CD14-positive monocyte (primary cell): ENCODE results near the gene SIGLEC7. TPM values are rescaled to one million over a fixed set of nuclear protein-coding genes. Genes with fewer than 3 reads are reported as not detected.

Experiments
- DNase-seq, 3 donors: peaks; one replicate each; pipeline ENCODE4 v3.0.0-alpha.2; 2011 to 2022
- H2AFZ ChIP-seq: 2 replicates; pipeline ENCODE4 v1.6.0; 2012; ENCODE audit warnings: mild to moderate bottlenecking, low read depth, low read length, inconsistent platforms; ENCODE audit not compliant: insufficient read depth, poor library complexity, severe bottlenecking
- H3K27ac ChIP-seq, 2 donors: 1 replicate in 1 of 2; 2 replicates in 1 of 2; pipeline ENCODE4 v1.5.1; 2012 to 2013; ENCODE audit warnings: low read length in 2 of 2, control low read depth in 1 of 2, inconsistent platforms in 1 of 2, low read depth in 1 of 2, mild to moderate bottlenecking in 1 of 2
- H3K27me3 ChIP-seq, 2 donors: one replicate each; pipeline versions ENCODE4 v1.6.0 to v1.6.1; 2011 to 2013; ENCODE audit warnings: low read length in 2 of 2; ENCODE audit not compliant: control insufficient read depth in 2 of 2, insufficient read depth in 2 of 2
- H3K36me3 ChIP-seq, 2 donors: replicated peaks in 1 of 2; 1 replicate in 1 of 2; 2 replicates in 1 of 2; pipeline versions ENCODE4 v1.5.1 to v1.6.1; 2012 to 2013; ENCODE audit warnings: low read length in 2 of 2, control low read depth in 1 of 2, inconsistent platforms in 1 of 2, mild to moderate bottlenecking in 1 of 2; ENCODE audit not compliant: insufficient read depth in 2 of 2, control insufficient read depth in 1 of 2
- H3K4me1 ChIP-seq, 2 donors: 1 replicate in 1 of 2; 2 replicates in 1 of 2; pipeline versions ENCODE4 v1.5.1 to v1.6.1; 2012 to 2013; ENCODE audit warnings: low read length in 2 of 2, control low read depth in 1 of 2, inconsistent platforms in 1 of 2, mild to moderate bottlenecking in 1 of 2, moderate library complexity in 1 of 2; ENCODE audit not compliant: insufficient read depth in 2 of 2, control insufficient read depth in 1 of 2
- H3K4me2 ChIP-seq: replicated peaks from 2 replicates; pipeline ENCODE3; 2012; ENCODE audit warnings: low read length, moderate library complexity, mild to moderate bottlenecking; ENCODE audit not compliant: poor library complexity, severe bottlenecking; ENCODE audit errors: extremely low read depth
- H3K4me3 ChIP-seq, 3 experiments: fragments of 200-600 bp in 1 of 3; sonication (generic) in 1 of 3; replicated peaks in 1 of 3; 1 replicate in 2 of 3; 2 replicates in 1 of 3; pipeline ENCODE4 v1.5.1; 2011 to 2013; ENCODE audit warnings: low read length in 3 of 3, mild to moderate bottlenecking in 3 of 3, control low read depth in 2 of 3, low read depth in 2 of 3, inconsistent platforms in 1 of 3, moderate library complexity in 1 of 3
- H3K79me2 ChIP-seq: 2 replicates; pipeline ENCODE4 v1.6.0; 2012; ENCODE audit warnings: mild to moderate bottlenecking, control low read depth, inconsistent platforms, low read length, moderate library complexity; ENCODE audit not compliant: insufficient read depth
- H3K9ac ChIP-seq: 2 replicates; pipeline ENCODE4 v1.6.0; 2017; ENCODE audit warnings: low read length, mild to moderate bottlenecking; ENCODE audit not compliant: insufficient read depth, poor library complexity, severe bottlenecking
- H3K9me3 ChIP-seq, 2 donors: replicated peaks in 1 of 2; 1 replicate in 1 of 2; 2 replicates in 1 of 2; pipeline versions ENCODE4 v1.5.1 to v1.6.1; 2012 to 2013; ENCODE audit warnings: low read length in 2 of 2, control low read depth in 1 of 2; ENCODE audit not compliant: control insufficient read depth in 1 of 2, insufficient read depth in 1 of 2
- H4K20me1 ChIP-seq: 2 replicates; pipeline ENCODE4 v1.6.0; 2012; ENCODE audit warnings: mild to moderate bottlenecking, low read length, control low read depth, moderate library complexity; ENCODE audit not compliant: insufficient read depth
- H3K27ac Mint-ChIP-seq, 7 donors: one replicate each; pipeline ENCODE4 v1.8.0; 2020; ENCODE audit warnings: mild to moderate bottlenecking in 7 of 7, mixed read lengths in 7 of 7, moderate library complexity in 6 of 7, inconsistent platforms in 2 of 7
- H3K27me3 Mint-ChIP-seq, 3 donors: one replicate each; pipeline ENCODE4 v1.8.0; 2021 to 2022; ENCODE audit warnings: low read depth in 3 of 3, mild to moderate bottlenecking in 3 of 3, mixed read lengths in 3 of 3, moderate library complexity in 3 of 3, inconsistent platforms in 1 of 3
- H3K36me3 Mint-ChIP-seq, 2 donors: one replicate each; pipeline ENCODE4 v1.8.0; 2020; ENCODE audit warnings: mixed read lengths in 2 of 2, inconsistent platforms in 1 of 2, mild to moderate bottlenecking in 1 of 2
- H3K4me1 Mint-ChIP-seq: one replicate; pipeline ENCODE4 v1.8.0; 2020; ENCODE audit warnings: mild to moderate bottlenecking, mixed read lengths
- H3K4me3 Mint-ChIP-seq, 2 donors: one replicate each; pipeline ENCODE4 v1.8.0; 2020; ENCODE audit warnings: mild to moderate bottlenecking in 2 of 2, mixed read lengths in 2 of 2, moderate library complexity in 1 of 2
- H3K9me3 Mint-ChIP-seq, 7 donors: one replicate each; pipeline ENCODE4 v1.8.0; 2020 to 2022; ENCODE audit warnings: mixed read lengths in 7 of 7, mild to moderate bottlenecking in 6 of 7, moderate library complexity in 6 of 7, inconsistent platforms in 2 of 7
- CTCF ChIP-seq: fragments of 200-600 bp; IDR thresholded peaks from one replicate; pipeline ENCODE4 v1.8.0; 2022; ENCODE audit warnings: antibody characterized with exemption, mild to moderate bottlenecking
- WGBS: methylation state at CpG from one replicate; pipeline ENCODE4 v1.1.5; 2013; ENCODE audit warnings: missing lambda C conversion rate; ENCODE audit not compliant: insufficient coverage; 5-methylcytosine and 5-hydroxymethylcytosine counted together
- intact Hi-C, 2 donors: fragments of 100-400 bp; cut with micrococcal nuclease; formaldehyde crosslinking; loops; one replicate each; pipeline versions ENCODE4 v1.15.0 to v1.15.1; 2023
- polyA plus RNA-seq, 3 donors: library from polyadenylated mRNA; depleted of rRNA in 1 of 3; unstranded in 2 of 3; stranded (reverse) in 1 of 3; fragments of 300-500 nt in 2 of 3; fragments of >200 nt in 1 of 3; fragmentation: Illumina TruSeq in 2 of 3; gene quantifications; 1 replicate in 2 of 3; 2 replicates in 1 of 3; pipeline ENCODE4 v1.2.3, GENCODE V29; 2012 to 2021

Gene SIGLEC7
- polyA plus RNA-seq, 3 donors: 71.8 to 93.3 (median 82.0) TPM

- Histone ChIP-seq H3K79me2 (peaks cover 54% of the 10 kb centered on the region), H3K27me3 (no peaks in the 10 kb centered on the region), H3K36me3 (peaks cover 18 to 64% of the 10 kb centered on the region in 2 donors), H2AFZ (no peak overlapping the region), H4K20me1 (peaks cover 36% of the 10 kb centered on the region), H3K4me3 (no peak overlapping the region), H3K9ac (no peak overlapping the region), H3K4me1 (peaks cover 18% of the 10 kb centered on the region in 2 donors), H3K9me3 (no peaks in the 10 kb centered on the region), H3K27ac (no peak overlapping the region), H3K4me2 (no peak overlapping the region)
- Mint-ChIP-seq H3K4me1 (peaks cover 42% of the 10 kb centered on the region), H3K27ac (no peak overlapping the region), H3K9me3 (peaks cover 0 to 3% (median 0%) of the 10 kb centered on the region in 7 donors), H3K27me3 (peaks cover 0 to 3% (median 2%) of the 10 kb centered on the region in 3 donors), H3K36me3 (peaks cover 53 to 60% of the 10 kb centered on the region in 2 donors), H3K4me3 (no peak overlapping the region)
- DNase-seq: no peak
- 98% methylated on average over 49 of the region's 49 CpGs for WGBS
- intact Hi-C loops: loop anchor here (10.0 kb wide), 1 partner anchor 491 kb away; no protein-coding TSS in a partner anchor
- TF ChIP-seq CTCF: no peak
These were observed 38.2 kb upstream of the SIGLEC7 start for GRCh38 chr19:51103926-51104341.

GRCh38 chr19:51107406-51108065 is 34.6 kb upstream of the SIGLEC7 start:
- Histone ChIP-seq H3K9me3 (no peaks in the 10 kb centered on the region), H3K4me3 (peak overlapping the region; percentile 64 to 84 (median 84)), H3K4me1 (peaks cover 22 to 31% of the 10 kb centered on the region in 2 donors), H3K27ac (peak overlapping the region in 1 of 2 donors; percentile 78), H3K9ac (peak overlapping the region; percentile 68), H2AFZ (peak overlapping the region; percentile 70), H3K79me2 (peaks cover 50% of the 10 kb centered on the region), H3K4me2 (peak overlapping the region; percentile 88), H3K36me3 (peaks cover 13 to 28% of the 10 kb centered on the region in 2 donors), H3K27me3 (no peaks in the 10 kb centered on the region), H4K20me1 (peaks cover 17% of the 10 kb centered on the region)
- no peak for TF ChIP-seq CTCF
- Mint-ChIP-seq H3K4me1 (peaks cover 39% of the 10 kb centered on the region), H3K9me3 (peaks cover 0 to 1% (median 0%) of the 10 kb centered on the region in 7 donors), H3K27me3 (peaks cover 2 to 6% (median 2%) of the 10 kb centered on the region in 3 donors), H3K36me3 (peaks cover 27 to 31% of the 10 kb centered on the region in 2 donors), H3K27ac (peak overlapping the region; percentile 91 to 99 (median 98)), H3K4me3 (peak overlapping the region; percentile 94 to 99)
- WGBS: 27% methylated on average over 18 of the region's 18 CpGs
- intact Hi-C loops: loop anchor here (5.0 to 10.0 kb wide), 2 partner anchors 40 to 487 kb away; no protein-coding TSS in a partner anchor
- DNase-seq: no peak
